GM12875 (cell line): ENCODE data around the gene SERINC1.

Source experiments
- H3K4me3 ChIP-seq: one replicate; pipeline ENCODE4 v1.5.1; 2011; ENCODE audit warnings: low read depth, low read length, control low read depth
- TF ChIP-seq, protein P1 (sequence below): IDR thresholded peaks from 2 replicates; pipeline ENCODE4 v1.5.1; 2011; ENCODE audit warnings: low read depth, mild to moderate bottlenecking, control low read depth, inconsistent platforms, low read length, moderate library complexity, borderline replicate concordance; ENCODE audit not compliant: insufficient read depth

SERINC1 gene

DNA sequence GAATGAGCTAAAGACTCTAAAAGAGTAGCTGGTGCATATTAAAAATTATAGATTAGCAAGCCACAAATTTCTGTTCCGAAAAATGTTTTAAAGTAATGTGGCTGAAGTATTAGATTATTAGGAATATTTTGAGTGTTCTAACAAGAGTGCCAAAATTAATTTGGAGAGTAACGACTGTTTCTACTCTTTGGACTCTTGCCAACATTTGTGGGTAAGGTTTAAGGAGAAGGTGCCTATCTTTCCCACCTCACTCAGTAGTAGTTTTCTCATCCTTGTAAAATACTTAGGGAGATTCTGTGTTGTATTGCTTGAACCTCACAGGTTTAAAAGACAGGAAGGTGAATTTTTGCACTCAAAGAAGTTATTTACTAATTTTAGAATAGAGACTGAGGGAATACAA, 67.2 kb downstream of the SERINC1 start:
- TF ChIP-seq, protein P1, sequence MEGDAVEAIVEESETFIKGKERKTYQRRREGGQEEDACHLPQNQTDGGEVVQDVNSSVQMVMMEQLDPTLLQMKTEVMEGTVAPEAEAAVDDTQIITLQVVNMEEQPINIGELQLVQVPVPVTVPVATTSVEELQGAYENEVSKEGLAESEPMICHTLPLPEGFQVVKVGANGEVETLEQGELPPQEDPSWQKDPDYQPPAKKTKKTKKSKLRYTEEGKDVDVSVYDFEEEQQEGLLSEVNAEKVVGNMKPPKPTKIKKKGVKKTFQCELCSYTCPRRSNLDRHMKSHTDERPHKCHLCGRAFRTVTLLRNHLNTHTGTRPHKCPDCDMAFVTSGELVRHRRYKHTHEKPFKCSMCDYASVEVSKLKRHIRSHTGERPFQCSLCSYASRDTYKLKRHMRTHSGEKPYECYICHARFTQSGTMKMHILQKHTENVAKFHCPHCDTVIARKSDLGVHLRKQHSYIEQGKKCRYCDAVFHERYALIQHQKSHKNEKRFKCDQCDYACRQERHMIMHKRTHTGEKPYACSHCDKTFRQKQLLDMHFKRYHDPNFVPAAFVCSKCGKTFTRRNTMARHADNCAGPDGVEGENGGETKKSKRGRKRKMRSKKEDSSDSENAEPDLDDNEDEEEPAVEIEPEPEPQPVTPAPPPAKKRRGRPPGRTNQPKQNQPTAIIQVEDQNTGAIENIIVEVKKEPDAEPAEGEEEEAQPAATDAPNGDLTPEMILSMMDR = no peak

DNA sequence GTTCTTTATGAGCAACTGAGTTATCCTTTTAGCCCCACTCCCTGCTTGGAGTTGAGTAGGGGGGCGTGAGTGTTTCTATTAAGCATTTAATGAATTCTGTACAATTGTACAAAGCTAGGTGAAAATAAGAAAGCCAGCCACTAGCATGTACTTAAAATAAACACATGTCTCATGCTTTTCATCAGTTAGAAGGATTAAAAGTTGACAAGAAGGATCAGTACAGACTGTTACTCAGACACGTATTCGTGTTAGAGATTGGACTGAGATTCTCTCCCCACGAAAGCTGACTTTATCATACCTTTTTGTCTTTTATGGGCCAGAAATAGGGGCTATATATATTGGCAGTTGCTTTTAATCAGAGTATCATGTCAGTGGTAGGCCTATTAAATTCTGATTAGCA, 70.5 kb downstream of the SERINC1 start:
- no peak overlapping the region for H3K4me3 ChIP-seq
- TF ChIP-seq, protein P1 = no peak

More for the DNA sequence above, 67.2 kb downstream of the SERINC1 start:
- no peak overlapping the region for H3K4me3 ChIP-seq

DNA sequence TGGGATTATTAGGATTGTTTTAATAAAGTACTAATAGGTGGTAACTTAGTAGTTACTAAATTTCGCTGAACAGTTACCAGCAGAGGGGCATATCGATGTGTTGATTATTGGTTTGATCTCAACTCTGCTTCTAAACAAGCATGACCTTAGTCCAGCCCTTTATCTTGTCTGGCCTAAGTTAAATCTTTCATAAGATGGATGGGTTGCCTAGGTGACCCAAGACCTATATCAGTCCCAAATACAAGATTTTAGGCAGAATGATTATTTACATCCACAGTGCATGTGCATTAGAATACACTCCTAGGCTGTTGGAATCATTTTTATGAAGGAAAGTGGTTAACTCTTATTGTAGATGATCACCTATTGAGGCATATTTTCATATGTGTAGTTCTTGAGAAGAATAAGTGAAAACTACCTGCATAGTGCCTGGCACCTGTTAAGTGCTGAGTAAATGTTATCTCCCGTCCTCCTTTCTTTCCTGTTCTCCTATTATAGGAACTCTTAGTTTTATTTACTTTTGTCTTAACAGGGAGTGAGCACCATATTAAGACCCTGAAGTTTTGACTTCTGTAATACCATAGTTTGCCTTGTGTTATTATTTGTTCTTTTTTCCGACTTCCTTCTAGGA, 71.0 kb downstream of the SERINC1 start:
- TF ChIP-seq, protein P1 = no peak
- peak overlapping the region; percentile 90 for H3K4me3 ChIP-seq

DNA sequence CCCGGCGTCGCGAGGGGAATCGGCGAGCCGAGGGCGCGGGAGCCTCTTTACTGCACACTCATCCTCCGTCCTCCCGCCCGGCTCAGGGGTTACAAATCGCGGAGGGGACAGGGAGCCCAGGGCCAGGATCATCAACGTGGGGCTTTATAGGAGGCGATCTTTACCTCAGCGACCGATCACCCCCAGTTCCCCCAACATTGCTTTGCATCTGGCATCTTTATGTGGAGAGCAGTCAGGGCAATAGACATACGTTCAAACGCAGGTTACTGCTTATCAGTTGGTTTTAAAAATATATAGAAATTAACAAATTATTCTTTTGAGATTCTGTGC, 71.5 kb downstream of the SERINC1 start:
- TF ChIP-seq, protein P1 = no peak
- H3K4me3 ChIP-seq = peak overlapping the region; percentile 90

DNA sequence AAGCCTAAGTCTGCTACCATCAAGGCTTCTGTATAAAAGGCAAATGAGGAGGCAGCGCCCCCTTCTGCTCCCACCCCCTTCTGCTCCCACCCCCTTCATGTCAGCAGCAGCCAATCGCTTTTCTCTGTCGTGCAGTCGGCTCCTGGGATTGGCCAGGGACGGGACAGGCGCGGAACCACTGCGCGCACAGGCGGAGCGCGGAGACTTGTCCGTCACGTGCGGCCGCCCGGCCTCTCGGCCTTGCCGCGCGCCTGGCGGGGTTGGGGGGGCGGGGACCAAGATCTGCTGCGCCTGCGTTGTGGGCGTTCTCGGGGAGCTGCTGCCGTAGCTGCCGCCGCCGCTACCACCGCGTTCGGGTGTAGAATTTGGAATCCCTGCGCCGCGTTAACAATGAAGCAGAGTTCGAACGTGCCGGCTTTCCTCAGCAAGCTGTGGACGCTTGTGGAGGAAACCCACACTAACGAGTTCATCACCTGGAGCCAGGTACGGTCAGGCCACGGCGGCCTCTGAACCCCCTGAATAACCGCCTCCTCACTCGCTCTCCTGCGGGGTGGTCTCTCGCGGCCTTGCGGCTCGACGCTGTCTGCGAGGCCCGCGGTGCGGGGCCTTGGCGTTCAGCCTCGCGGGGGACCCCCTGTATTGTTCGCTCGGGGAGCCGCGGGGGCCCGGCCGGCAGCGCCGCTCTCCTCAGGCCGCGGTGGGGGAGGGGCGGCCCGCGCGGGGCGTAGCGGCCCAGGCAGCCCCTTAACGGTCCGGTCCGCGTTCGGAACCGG, 72.1 kb downstream of the SERINC1 start, which contains the start of gene HSF2:
Gene HSF2, plus strand, starts transcription at position 305 of the 773 bp plus-strand sequence. Its CDS starts 86 bp downstream, at position 391.
- peak within 1 kb of the TSS; percentile 90 for H3K4me3 ChIP-seq
- TF ChIP-seq, protein P1 = 0 out of 2 replicates have a peak, but pooled peaks have one; percentile 5

DNA sequence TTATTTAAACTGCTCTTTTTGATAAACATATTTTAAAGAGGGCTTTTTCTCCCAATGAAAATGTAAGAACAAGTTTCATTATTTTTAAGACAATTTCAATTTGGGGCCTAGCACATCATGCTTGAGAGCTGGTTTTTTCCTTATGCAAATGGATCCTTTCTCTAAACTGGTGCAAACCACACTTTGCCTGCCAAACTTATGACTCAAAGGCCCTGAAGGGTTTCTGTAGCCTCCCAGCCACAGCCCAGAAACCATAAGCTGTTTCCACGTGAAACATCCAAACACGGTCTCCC, 72.6 kb downstream of the SERINC1 start:
- no peak overlapping the region for H3K4me3 ChIP-seq
- TF ChIP-seq, protein P1 = no peak

DNA sequence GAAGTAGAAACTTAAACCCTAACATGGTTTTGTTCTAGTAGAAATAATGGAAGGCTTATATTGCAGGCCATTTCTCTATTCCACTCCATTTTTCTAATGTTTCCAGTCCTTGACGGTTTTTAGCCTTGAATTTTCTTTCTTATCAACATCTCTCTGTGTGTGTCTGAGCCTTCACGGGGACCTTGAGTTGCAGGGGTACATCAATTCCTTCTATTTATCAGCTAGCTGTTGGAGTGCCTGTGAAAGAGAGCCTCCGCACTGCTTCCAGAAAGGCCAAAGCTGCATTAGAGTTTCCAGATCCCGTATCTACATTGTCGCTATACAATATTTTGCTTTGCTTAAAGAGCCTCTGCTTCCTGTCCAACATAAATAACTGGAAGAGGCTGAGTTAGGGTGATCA, 77.6 kb downstream of the SERINC1 start:
- TF ChIP-seq, protein P1 = no peak
- H3K4me3 ChIP-seq = no peak overlapping the region
